Endothelial cell of umbilical vein (primary cell): ENCODE data around the gene XYLT1. TPM values are rescaled to one million over a fixed set of nuclear protein-coding genes. Genes with fewer than 3 reads are reported as not detected.

Experiments
- BruUV-seq: library from RNA; stranded (reverse); fragments of 400-500 nt; replicated peaks from 2 replicates; lab custom pipeline; 2021; lab: Mats Ljungman, UMichigan
- CTCF ChIA-PET: fragments of 300-600, 350-600 bp; sonication (Branson Sonifier 250); formaldehyde crosslinking; loops from one replicate; lab custom pipeline; 2021; ENCODE audit warnings: antibody characterized with exemption, inconsistent platforms; lab: Charles Lee
- POLR2A ChIA-PET: fragments of 300-600, 350-600 bp; sonication (Branson Sonifier 250); formaldehyde crosslinking; loops from one replicate; lab custom pipeline; 2021; ENCODE audit warnings: antibody characterized with exemption, inconsistent platforms; lab: Charles Lee
- DNase-seq: peaks from one replicate; pipeline ENCODE4 v3.0.0-alpha.2; 2011; ENCODE audit warnings: low read depth, low spot score
- FAIRE-seq: peaks from 2 replicates; lab custom pipeline; 2011; peaks lifted over from hg19 to GRCh38; lab: Jason Lieb, UNC
- H2AFZ ChIP-seq: 2 replicates; pipeline ENCODE4 v1.6.0; 2012; ENCODE audit warnings: low read depth, low read length, control low read depth, inconsistent platforms
- H3K27ac ChIP-seq: 2 replicates; pipeline ENCODE4 v1.5.1; 2011; ENCODE audit warnings: low read depth, mild to moderate bottlenecking, control low read depth, low read length, moderate library complexity; ENCODE audit not compliant: insufficient read depth
- H3K27me3 ChIP-seq, 2 experiments: 2 replicates each; pipeline versions ENCODE4 v1.6.0 to v1.6.1; 2011; ENCODE audit warnings: low read length in 2 of 2, mixed read lengths in 1 of 2; ENCODE audit not compliant: control insufficient read depth in 2 of 2, insufficient read depth in 2 of 2
- H3K36me3 ChIP-seq, 2 experiments: 2 replicates in 1 of 2; 3 replicates in 1 of 2; pipeline ENCODE4 v1.5.1; 2011; ENCODE audit warnings: low read length in 2 of 2, mild to moderate bottlenecking in 1 of 2, moderate library complexity in 1 of 2; ENCODE audit not compliant: control insufficient read depth in 2 of 2, insufficient read depth in 2 of 2; ENCODE audit errors: extremely low read depth in 1 of 2
- H3K4me1 ChIP-seq: 3 replicates; pipeline ENCODE4 v1.5.1; 2011; ENCODE audit warnings: mild to moderate bottlenecking, low read length; ENCODE audit not compliant: control insufficient read depth, insufficient read depth; ENCODE audit errors: extremely low read depth
- H3K4me2 ChIP-seq: 2 replicates; pipeline ENCODE4 v1.6.1; 2011; ENCODE audit warnings: low read length, control low read depth, mixed read lengths; ENCODE audit not compliant: insufficient read depth
- H3K4me3 ChIP-seq, 3 experiments: fragments of 200-600 bp in 1 of 3; sonication (generic), shearing (Covaris generic) in 1 of 3; replicated peaks in 1 of 3; 2 replicates each; pipeline ENCODE4 v1.5.1; 2011 to 2016; ENCODE audit warnings: control low read depth in 3 of 3, low read length in 3 of 3, mild to moderate bottlenecking in 2 of 3, inconsistent platforms in 1 of 3, low read depth in 1 of 3, moderate library complexity in 1 of 3; ENCODE audit not compliant: insufficient read depth in 1 of 3
- H3K79me2 ChIP-seq: 2 replicates; pipeline ENCODE4 v1.6.0; 2012; ENCODE audit warnings: low read length, inconsistent platforms; ENCODE audit not compliant: control insufficient read depth, insufficient read depth
- H3K9ac ChIP-seq: replicated peaks from 2 replicates; pipeline ENCODE3; 2011; ENCODE audit warnings: low read length, control low read depth; ENCODE audit not compliant: insufficient read depth; ENCODE audit errors: extremely low read depth
- H3K9me1 ChIP-seq: replicated peaks from 3 replicates; pipeline ENCODE4 v1.6.0; 2011; ENCODE audit warnings: mild to moderate bottlenecking, low read length; ENCODE audit not compliant: control insufficient read depth, insufficient read depth; ENCODE audit errors: extremely low read depth
- H3K9me3 ChIP-seq: replicated peaks from 2 replicates; pipeline ENCODE4 v1.5.1; 2012; ENCODE audit warnings: low read length, inconsistent platforms; ENCODE audit not compliant: control insufficient read depth, insufficient read depth
- H4K20me1 ChIP-seq: replicated peaks from 2 replicates; pipeline ENCODE3; 2011; ENCODE audit warnings: mild to moderate bottlenecking, low read length; ENCODE audit not compliant: control insufficient read depth, insufficient read depth; ENCODE audit errors: extremely low read depth
- EZH2 ChIP-seq: IDR thresholded peaks from 2 replicates; pipeline ENCODE4 v1.6.1; 2012; ENCODE audit warnings: borderline replicate concordance, low read depth, mild to moderate bottlenecking, moderate library complexity, low read length, inconsistent platforms; ENCODE audit not compliant: severe bottlenecking
- FOS ChIP-seq: IDR thresholded peaks from 2 replicates; pipeline ENCODE4 v1.6.1; 2011; ENCODE audit warnings: mild to moderate bottlenecking, low read length, moderate library complexity, borderline replicate concordance; ENCODE audit not compliant: insufficient read depth
- GATA2 ChIP-seq: IDR thresholded peaks from 2 replicates; pipeline ENCODE4 v1.7.0; 2011; ENCODE audit warnings: low read depth, mild to moderate bottlenecking, moderate library complexity, mixed read lengths, low read length; ENCODE audit not compliant: insufficient read length, insufficient read depth
- JUN ChIP-seq: IDR thresholded peaks from 2 replicates; pipeline ENCODE4 v1.6.1; 2011; ENCODE audit warnings: borderline replicate concordance, low read depth; ENCODE audit not compliant: insufficient read length, insufficient read depth
- MAX ChIP-seq: IDR thresholded peaks from 2 replicates; pipeline ENCODE4 v1.6.1; 2011; ENCODE audit not compliant: insufficient read depth, insufficient read length
- MYC ChIP-seq: IDR thresholded peaks from one replicate; pipeline ENCODE4 v1.6.1; 2011; ENCODE audit warnings: mild to moderate bottlenecking, low read depth, low read length
- POLR2A ChIP-seq: IDR thresholded peaks from 2 replicates; pipeline ENCODE4 v1.6.1; 2012; ENCODE audit warnings: low read depth, mild to moderate bottlenecking, control low read depth, low read length
- POLR2AphosphoS5 ChIP-seq: IDR thresholded peaks from 2 replicates; pipeline ENCODE4 v1.6.1; 2012; ENCODE audit warnings: low read depth, mild to moderate bottlenecking, control low read depth, low read length, moderate library complexity; ENCODE audit not compliant: insufficient read depth
- dilution Hi-C: fragments of 300-500 bp; cut with MboI; formaldehyde crosslinking; loops from one replicate; pipeline ENCODE4 v1.15.0; 2019; ENCODE audit warnings: low sequenced_read_pairs; ENCODE audit not compliant: extremely low pct_ligation_motif_present
- intact Hi-C: fragments of 100-400 bp; cut with micrococcal nuclease; formaldehyde crosslinking; loops from one replicate; pipeline ENCODE4 v1.10.0; 2022
- polyA plus RNA-seq, 4 experiments: library from polyadenylated mRNA; depleted of rRNA in 3 of 4; stranded (reverse) in 3 of 4; unstranded in 1 of 4; fragments of >200 nt; gene quantifications; 2 replicates each; pipeline versions ENCODE4 v1.2.1 to v1.2.3, GENCODE V29; 2011 to 2012; ENCODE audit warnings: missing spikeins in 1 of 4
- total RNA-seq: library from RNA; stranded (reverse); gene quantifications from 2 replicates; pipeline ENCODE4 v1.2.3, GENCODE V29; 2021
- TF ChIP-seq, protein P1 (sequence below), 2 donors: IDR thresholded peaks; 1 replicate in 1 of 2; 2 replicates in 1 of 2; pipeline ENCODE4 v1.5.1; 2011; ENCODE audit warnings: low read length in 2 of 2, mild to moderate bottlenecking in 2 of 2, moderate library complexity in 2 of 2, control low read depth in 1 of 2, inconsistent platforms in 1 of 2, low read depth in 1 of 2; ENCODE audit not compliant: insufficient read depth in 1 of 2; ENCODE audit errors: extremely low read depth in 1 of 2

XYLT1 gene
- total and polyA plus RNA-seq, 2 donors (not counting 3 experiments of a cell fraction or from before 2014, with no cell fraction given): 0.63 to 2.9 TPM

GRCh38 chr16:17520111-17520510, 49.4 kb upstream of the XYLT1 start:
- intact Hi-C loops: no loop called here

More at GRCh38 chr16:17520111-17520510, 49.4 kb upstream of the XYLT1 start:
- no peaks in the 10 kb centered on the region for H3K9me1 ChIP-seq
- no peak overlapping the region for H3K4me2 ChIP-seq
- H3K79me2 ChIP-seq: no peaks in the 10 kb centered on the region
- H2AFZ ChIP-seq: no peak overlapping the region
- no peaks in the 10 kb centered on the region for H3K4me1 ChIP-seq
- FAIRE-seq: no peak
- H3K27ac ChIP-seq: no peak overlapping the region
- H4K20me1 ChIP-seq: no peaks in the 10 kb centered on the region
- POLR2A ChIA-PET: no interaction called here
- no peaks in the 10 kb centered on the region for H3K36me3 ChIP-seq
- no peak overlapping the region for H3K4me3 ChIP-seq
- dilution Hi-C loops: no loop called here
- H3K9me3 ChIP-seq: peaks cover 2% of the 10 kb centered on the region
- no peak for DNase-seq
- no peaks in the 10 kb centered on the region for H3K27me3 ChIP-seq
- TF ChIP-seq FOS (no peak), POLR2AphosphoS5 (no peak), EZH2 (no peak), MYC (no peak), POLR2A (no peak), GATA2 (no peak), JUN (no peak), MAX (no peak)
- TF ChIP-seq, protein P1, sequence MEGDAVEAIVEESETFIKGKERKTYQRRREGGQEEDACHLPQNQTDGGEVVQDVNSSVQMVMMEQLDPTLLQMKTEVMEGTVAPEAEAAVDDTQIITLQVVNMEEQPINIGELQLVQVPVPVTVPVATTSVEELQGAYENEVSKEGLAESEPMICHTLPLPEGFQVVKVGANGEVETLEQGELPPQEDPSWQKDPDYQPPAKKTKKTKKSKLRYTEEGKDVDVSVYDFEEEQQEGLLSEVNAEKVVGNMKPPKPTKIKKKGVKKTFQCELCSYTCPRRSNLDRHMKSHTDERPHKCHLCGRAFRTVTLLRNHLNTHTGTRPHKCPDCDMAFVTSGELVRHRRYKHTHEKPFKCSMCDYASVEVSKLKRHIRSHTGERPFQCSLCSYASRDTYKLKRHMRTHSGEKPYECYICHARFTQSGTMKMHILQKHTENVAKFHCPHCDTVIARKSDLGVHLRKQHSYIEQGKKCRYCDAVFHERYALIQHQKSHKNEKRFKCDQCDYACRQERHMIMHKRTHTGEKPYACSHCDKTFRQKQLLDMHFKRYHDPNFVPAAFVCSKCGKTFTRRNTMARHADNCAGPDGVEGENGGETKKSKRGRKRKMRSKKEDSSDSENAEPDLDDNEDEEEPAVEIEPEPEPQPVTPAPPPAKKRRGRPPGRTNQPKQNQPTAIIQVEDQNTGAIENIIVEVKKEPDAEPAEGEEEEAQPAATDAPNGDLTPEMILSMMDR (IDR thresholded peaks at IDR 0.05; ENCODE audit: extremely low read depth in 1 of 2, insufficient read depth in 1 of 2, low read depth in 1 of 2, low read length in 2 of 2): no peak
- CTCF ChIA-PET: no interaction called here
- no TSS peak for BruUV-seq
- H3K9ac ChIP-seq: no peak overlapping the region
